C4-2B (cell line): Measurements from ENCODE around the gene COG1.
A peak's percentile ranks its signal among the peaks of the same experiment; 100 is the strongest.

Experiments used
- CTCF ChIP-seq: fragments of 450-650 bp; conservative IDR thresholded peaks from 2 replicates; pipeline ENCODE4 v1.5.1; 2017; ENCODE audit warnings: mild to moderate bottlenecking
- ZFX ChIP-seq: fragments of 450-650 bp; IDR thresholded peaks from 2 replicates; pipeline ENCODE4 v1.6.1; 2017

GRCh38 chr17:73192894-73193701, at the start of gene COG1:
- no peak for TF ChIP-seq CTCF
- peak; percentile 80; the same call in 1 of the 2 replicates for TF ChIP-seq ZFX
